ENCODE data around the gene SPIN1. TPM values are rescaled to one million over a fixed set of nuclear protein-coding genes. Genes with fewer than 3 reads are reported as not detected.

Gene SPIN1
- total and polyA plus RNA-seq, 2 of the 8 experiments (the other 6 are each of a cell fraction or from before 2014, with no cell fraction given), result 69.9 to 139 TPM

DNA sequence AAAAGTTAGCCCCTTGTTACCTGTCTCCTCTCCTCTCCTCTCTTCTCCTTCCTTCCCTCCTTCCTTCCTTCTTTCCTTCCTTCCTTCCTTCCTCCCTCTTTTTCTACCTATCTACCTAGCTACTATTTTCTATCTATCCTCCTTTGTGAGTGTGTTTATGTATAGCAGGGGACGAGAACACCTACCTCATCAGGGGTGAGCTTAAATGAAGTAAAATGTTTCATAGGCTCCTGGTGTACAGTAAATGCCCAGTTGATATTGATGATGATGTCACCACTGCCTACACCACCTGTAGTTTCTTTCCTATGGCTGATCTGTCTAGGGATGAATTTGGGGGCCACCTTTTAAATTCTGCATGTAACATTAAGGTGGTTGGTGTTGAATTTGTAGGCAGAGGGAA is 4.3 kb downstream of the SPIN1 start:
- Histone ChIP-seq H4K91ac (replicated peaks; ENCODE audit: insufficient read length, low read length) (no peak overlapping the region), H2BK5ac (ENCODE audit: low read depth, low read length) (no peak overlapping the region), H2AK5ac (ENCODE audit: low read depth, low read length) (no peak overlapping the region), H2BK12ac (ENCODE audit: low read depth, low read length) (no peak overlapping the region), H3K27ac (ENCODE audit: low read depth, low read length) (no peak overlapping the region), H3K18ac (ENCODE audit: extremely low read depth, low read length) (no peak overlapping the region), H2BK15ac (ENCODE audit: low read length) (no peak overlapping the region), H3K23me2 (ENCODE audit: low read depth, low read length) (peaks cover 4% of the 10 kb centered on the region; the same call in 1 of the 2 replicates), H3K56ac (replicated peaks; ENCODE audit: insufficient read length, low read depth, low read length) (no peak overlapping the region), H3K4me2 (ENCODE audit: insufficient read depth in 1 of 2, low read depth in 2 of 2, low read length in 2 of 2) (peak overlapping the region; percentile 11 to 30; a peak in 1 of 4 replicates), H3K4me3 (ENCODE audit: extremely low read depth in 1 of 4, insufficient read depth in 2 of 4, low read depth in 3 of 4, low read length in 4 of 4) (no peak overlapping the region), H2BK20ac (ENCODE audit: low read length) (no peak overlapping the region), H3K4me1 (replicated peaks in 1 of 4; ENCODE audit: control insufficient read depth in 3 of 4, insufficient read depth in 4 of 4, low read length in 3 of 4) (peaks cover 4 to 12% (median 6%) of the 10 kb centered on the region in 4 experiments; a peak in 6 of 7 replicates), H3K14ac (ENCODE audit: insufficient read length) (no peak overlapping the region), H3K79me1 (ENCODE audit: low read depth, low read length) (no peaks in the 10 kb centered on the region; the same call in 1 of the 2 replicates), H3K23ac (ENCODE audit: insufficient read length) (no peak overlapping the region), H4K20me1 (replicated peaks in 1 of 2; ENCODE audit: control insufficient read depth in 1 of 2, insufficient read depth in 2 of 2, low read length in 2 of 2) (peaks cover 20% of the 10 kb centered on the region in 2 experiments), H3K9ac (replicated peaks in 1 of 4; ENCODE audit: extremely low read depth in 1 of 4, low read depth in 3 of 4, low read length in 3 of 4) (no peak overlapping the region; a peak in 1 of 7 replicates), H3K79me2 (ENCODE audit: control insufficient read depth in 1 of 2, insufficient read depth in 2 of 2, low read length in 2 of 2) (peaks cover 59 to 85% of the 10 kb centered on the region in 2 experiments), H3K27me3 (replicated peaks in 1 of 4; ENCODE audit: control insufficient read depth in 3 of 4, extremely low read depth in 1 of 4, insufficient read depth in 3 of 4, low read length in 3 of 4) (no peaks in the 10 kb centered on the region), H4K8ac (ENCODE audit: extremely low read depth, insufficient read depth, low read length) (no peak overlapping the region), H2AFZ (ENCODE audit: low read length) (no peak overlapping the region), H3K36me3 (ENCODE audit: control insufficient read depth in 2 of 4, insufficient read depth in 4 of 4, low read length in 3 of 4) (no peaks in the 10 kb centered on the region; a peak in 2 of 8 replicates), H3K4ac (replicated peaks; ENCODE audit: insufficient read length, low read depth, low read length) (no peak overlapping the region), H3K9me3 (ENCODE audit: insufficient read depth in 2 of 2, low read depth in 1 of 2, low read length in 1 of 2) (no peaks in the 10 kb centered on the region), H4K5ac (ENCODE audit: insufficient read length, low read depth, low read length) (no peak overlapping the region), H2BK120ac (replicated peaks; ENCODE audit: low read depth, low read length) (no peak overlapping the region)
- ChIA-PET CTCF (ENCODE audit: partially characterized antibody) (interaction anchor here (1.5 kb wide), 1 partner anchor 12 kb away, joined by 3 read pairs; no protein-coding TSS in a partner anchor), POLR2A (ENCODE audit: partially characterized antibody) (interaction anchor here (1.2 to 1.6 kb wide), 3 partner anchors 9 to 30 kb away, joined by 3 to 8 read pairs (median 3); no protein-coding TSS in a partner anchor)
- DNase-seq (ENCODE audit: low read depth in 1 of 2, low spot score in 2 of 2), result no peak
- FAIRE-seq, result no peak
- WGBS, 2 experiments (ENCODE audit: extremely low coverage in 1 of 2, insufficient coverage in 1 of 2, insufficient read length in 1 of 2, insufficient replicate concordance in 2 of 2, low coverage in 1 of 2, low lambda C conversion rate in 2 of 2, missing lambda C conversion rate in 1 of 2), result 82% methylated on average over 1 of the region's 1 CpG; no CpG with 5 or more reads in 1 of the 2 experiments
- TF ChIP-seq ASH2L (IDR thresholded peaks at IDR 0.05; ENCODE audit: low read length), result no peak
- TF ChIP-seq SIRT6 (IDR thresholded peaks at IDR 0.05; ENCODE audit: low read length), result no peak
- TF ChIP-seq NANOG (IDR thresholded peaks at IDR 0.05; ENCODE audit: insufficient read depth, low read depth, low read length, poor library complexity, severe bottlenecking), result no peak
- no peak for TF ChIP-seq SIX5 (IDR thresholded peaks at IDR 0.05; ENCODE audit: low read depth, low read length)
- TF ChIP-seq GABPA (IDR thresholded peaks at IDR 0.05; ENCODE audit: borderline replicate concordance, insufficient read depth, low read length), result no peak
